Kasumi-1 (cell line): Measurements from ENCODE around the gene SYNJ2.

Source experiments
- DNase-seq, 2 experiments: peaks; one replicate each; lab custom pipeline; 2025; lab: John Stamatoyannopoulos, UW

SYNJ2 gene

GRCh38 chr6:158014505-158015187, 33.0 kb downstream of the SYNJ2 start:
- DNase-seq, result no peak

DNA sequence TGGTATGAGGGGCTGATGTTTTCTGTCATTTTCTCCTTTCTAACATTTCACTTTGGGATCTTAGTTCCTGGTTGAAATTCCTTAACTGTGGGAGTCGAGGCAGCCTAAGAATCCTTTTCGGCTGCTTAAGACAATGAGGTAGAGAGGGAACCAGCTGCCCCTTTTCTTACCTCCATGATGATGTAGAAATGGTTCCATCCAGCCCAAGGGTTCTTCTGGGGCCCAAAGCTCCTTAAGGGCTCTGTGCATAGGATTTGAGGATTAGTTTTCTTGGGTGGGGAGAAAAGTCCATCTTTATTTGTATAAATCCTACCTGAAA, 33.5 kb downstream of the SYNJ2 start:
- DNase-seq, result no peak

DNA sequence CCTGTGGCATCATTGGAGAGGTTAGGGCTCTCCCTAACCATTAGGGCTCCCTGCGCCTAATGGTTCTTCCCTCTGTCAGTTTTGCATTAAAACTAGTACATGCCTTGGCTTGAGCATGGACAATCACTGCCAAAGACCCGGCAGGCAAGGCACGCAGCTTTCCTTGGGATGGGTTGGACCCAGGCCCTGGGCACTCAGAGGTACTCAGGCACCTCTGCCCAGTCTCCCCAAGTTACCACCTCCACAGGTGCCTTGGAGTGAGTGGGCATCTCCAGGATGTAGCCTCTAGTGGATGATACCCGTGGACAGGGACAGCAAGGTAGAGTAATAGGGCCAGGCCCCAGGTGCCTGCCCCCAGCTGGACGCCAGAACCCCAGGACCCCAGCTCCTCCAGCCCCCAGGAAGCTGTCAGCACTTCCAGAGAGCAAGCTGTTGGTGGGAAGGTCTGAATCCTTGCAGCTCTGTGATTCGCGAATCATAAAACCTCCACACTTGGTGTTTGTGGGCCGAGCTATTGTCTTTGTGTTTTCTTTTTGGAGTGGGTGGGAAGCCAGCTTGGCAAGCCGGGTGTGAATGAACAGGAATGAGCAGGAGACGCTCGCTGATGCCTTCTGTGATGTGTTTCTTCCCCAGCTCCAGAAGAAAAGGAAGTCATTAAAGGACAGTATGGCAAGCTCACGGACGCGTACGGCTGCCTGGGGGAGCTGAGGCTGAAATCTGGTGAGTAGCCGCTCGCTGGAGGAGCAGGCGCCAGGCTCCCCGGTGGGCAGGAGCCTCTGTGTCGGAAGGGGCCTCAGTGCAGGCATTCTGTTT, 35.1 kb downstream of the SYNJ2 start:
- no peak for DNase-seq

DNA sequence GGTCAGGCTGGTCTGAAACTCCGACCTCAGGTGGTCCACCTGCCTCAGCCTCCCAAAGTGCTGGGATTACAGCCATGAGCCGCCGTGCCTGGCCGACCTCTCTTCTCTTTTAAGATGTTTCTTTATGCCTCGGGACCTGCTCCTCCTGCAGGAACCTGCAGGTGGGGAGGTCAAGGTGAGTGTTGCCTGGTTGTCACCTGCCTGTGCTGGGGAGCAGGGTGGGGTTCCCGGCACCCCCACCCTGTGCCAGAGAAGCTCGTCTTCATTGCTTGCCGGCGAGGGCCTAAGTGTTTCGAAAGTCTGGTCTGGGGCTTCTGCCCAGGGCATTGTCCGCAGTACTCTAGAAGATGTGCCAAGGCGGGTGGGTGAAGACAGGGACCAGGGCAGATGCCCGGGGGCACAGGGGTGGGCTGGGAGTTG, 36.0 kb downstream of the SYNJ2 start:
- no peak for DNase-seq

GRCh38 chr6:158018041-158018771, 36.5 kb downstream of the SYNJ2 start:
- no peak for DNase-seq

DNA sequence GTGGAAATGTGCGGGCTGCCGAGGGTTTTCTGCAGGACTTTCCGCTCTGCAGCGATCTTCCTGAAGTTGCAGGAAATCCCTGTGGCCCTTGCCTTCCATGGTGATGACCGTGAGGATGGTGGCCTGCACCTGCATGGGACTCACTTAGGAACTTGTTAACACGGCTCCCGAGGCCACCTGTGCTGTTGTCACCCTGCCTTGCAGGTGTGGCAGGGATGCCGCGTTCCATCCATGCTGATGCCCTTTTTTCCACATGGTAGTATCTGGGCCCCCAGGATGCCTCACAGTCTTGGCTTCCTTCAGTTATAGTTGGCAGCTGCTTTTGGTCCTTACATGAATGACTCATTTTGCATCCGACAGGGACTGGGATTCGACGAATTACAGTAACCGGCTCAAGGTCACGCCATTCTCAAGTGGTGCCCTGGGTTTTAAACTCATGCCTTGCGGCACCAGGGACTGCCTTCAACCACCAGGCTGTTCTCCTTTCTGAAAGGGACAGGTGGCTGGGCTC, 37.2 kb downstream of the SYNJ2 start:
- no peak for DNase-seq

GRCh38 chr6:158019416-158019815, 37.8 kb downstream of the SYNJ2 start:
- no peak for DNase-seq

DNA sequence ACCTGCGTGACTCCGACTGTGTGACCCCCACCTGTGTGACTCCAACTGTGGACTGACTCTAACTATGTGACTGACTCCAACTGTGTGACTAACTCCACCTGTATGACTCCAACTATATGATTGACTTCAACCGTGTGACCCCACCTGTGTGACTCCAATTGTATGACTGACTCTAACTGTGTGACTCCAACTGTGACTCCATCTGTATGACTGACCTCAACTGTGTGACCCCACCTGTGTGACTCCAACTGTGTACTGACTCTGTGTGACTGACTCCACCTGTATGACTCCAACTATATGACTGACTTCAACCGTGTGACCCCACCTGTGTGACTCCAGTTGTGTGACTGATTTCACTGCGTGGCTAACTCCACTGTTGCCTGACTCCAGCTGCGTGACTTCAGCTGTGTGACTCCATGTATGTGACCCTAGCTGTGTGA, 38.6 kb downstream of the SYNJ2 start:
- DNase-seq, result no peak

GRCh38 chr6:158020811-158021210, 39.1 kb downstream of the SYNJ2 start:
- no peak for DNase-seq

GRCh38 chr6:158021376-158021775, 39.7 kb downstream of the SYNJ2 start:
- DNase-seq, result no peak

DNA sequence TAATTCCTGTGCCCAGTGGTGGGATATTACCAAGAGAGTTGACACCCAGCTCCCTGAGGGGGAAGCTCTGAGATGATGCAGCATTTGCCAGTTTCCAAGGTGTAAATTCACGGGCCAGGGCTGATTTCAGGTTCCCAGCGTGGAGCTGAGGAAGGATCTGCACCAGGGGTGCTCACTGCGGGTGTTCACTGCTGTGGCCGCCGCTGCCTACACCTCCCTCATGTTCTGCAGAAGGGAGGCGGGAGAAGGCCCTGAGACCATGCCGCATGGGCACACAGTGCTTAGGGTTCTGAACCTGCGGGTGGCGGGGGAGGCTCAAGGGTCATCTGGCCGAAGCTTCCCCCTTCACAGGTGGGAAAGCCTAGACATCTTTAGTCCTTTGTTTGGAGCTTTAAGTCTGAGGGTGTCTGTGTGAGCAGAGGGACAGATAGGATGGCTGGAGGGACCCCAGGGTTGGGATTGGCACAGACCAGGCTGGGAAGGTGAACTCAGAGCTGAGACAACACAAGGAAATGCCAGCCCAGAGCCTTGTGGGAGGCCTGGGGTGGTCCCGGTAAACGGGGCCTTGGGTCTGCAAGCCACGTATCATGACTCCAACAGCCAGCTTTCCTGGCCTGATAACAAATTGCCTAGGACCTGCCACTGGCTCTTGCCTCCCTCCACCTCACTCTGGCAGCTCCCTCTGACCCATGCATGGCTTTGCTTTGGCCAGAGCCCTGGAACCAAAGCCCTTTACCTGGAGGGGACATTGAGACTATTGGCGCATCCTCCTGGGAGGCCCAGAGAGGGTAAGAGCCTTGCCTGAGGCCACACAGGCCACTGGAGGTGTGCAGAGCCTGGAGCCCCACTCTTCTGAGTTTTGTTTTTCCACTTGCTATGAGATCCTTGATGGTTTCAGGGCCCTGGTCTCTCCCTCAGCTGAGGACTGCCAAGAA, 40.4 kb downstream of the SYNJ2 start:
- no peak for DNase-seq

DNA sequence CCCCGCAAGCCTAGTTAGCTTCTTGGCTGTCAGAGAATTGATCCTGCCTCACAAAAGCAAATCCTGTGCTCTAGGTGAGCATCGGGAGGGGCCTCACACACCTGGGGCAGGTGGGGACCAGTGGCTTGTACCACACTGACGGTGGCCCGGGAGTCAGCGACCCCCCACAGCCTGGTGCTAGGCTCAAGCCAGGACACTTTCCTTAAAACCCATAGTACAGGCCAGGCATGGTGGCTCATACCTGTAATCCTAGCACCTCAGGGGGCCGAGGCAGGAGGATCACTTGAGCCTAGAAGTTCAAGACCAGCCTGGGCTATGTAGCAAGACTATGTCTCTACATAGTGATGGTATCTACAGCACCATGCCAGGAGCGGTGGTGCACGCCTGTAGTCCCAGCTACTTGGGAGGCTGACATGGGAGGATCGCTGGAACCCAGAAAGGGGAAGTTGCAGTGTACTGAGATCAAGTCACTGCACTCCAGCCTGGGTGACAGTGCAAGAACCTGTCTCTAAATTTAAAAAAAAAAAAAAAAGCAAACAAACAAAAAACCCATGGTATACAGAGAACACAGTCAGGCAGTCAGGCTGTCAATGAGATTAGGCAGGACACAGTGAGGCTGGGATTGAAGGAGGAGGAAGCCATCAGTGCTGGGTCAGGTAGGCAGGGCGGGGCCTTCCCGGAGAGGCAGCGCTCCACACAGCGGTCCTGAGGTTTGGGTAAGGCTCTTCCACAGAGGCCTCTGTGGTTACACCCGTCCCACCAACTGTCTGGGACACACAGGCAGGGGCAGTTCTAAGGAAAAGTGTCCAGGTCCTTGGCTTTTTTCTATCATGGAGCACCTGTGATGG, 41.3 kb downstream of the SYNJ2 start:
- DNase-seq, result no peak

GRCh38 chr6:158023597-158023939, 41.9 kb downstream of the SYNJ2 start:
- DNase-seq, result no peak

- no peak for DNase-seq
These were observed 43.1 kb downstream of the SYNJ2 start for GRCh38 chr6:158024566-158025297.

DNA sequence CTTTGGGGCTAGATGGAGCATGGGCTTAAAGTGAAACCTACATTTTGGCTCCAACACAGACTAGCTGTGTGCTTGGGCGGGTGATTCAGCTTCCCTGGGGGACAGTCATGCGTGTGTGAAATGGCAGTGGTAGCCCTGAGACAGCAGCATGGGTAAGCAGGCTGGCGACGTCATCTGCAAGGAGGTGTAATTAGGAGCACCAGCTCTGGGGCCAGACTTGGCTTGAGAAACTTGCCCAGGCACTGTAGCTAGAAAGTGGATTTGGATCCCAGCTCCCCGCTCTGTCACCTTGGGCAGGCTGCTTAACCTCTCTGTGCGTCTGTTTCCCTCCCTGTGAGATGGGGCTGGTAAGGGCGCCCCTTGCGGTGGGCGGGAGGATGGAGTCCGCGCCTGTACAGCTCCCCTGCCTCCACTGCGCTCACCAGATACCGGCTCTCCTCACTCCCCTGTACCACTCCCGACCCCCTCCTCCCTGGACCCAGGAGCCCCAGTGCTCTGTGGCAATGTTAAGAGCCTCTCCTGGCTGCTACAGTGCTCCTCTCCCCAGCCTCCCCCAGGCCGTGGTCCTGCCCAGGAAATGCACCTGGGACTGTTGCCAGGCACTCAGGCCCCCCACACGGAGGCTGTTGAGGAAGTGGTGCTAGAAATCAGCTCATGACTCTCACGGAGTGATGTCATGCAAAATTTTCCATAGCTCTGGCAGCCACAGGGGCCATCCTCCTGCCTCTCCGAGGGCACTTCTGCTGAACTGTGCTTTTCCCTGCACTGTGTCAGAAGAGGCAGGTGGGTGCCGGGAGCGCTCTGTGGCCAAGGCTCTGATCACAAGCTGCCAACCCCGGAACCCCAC, 44.6 kb downstream of the SYNJ2 start:
- peak; percentile 98 to 99 for DNase-seq

DNA sequence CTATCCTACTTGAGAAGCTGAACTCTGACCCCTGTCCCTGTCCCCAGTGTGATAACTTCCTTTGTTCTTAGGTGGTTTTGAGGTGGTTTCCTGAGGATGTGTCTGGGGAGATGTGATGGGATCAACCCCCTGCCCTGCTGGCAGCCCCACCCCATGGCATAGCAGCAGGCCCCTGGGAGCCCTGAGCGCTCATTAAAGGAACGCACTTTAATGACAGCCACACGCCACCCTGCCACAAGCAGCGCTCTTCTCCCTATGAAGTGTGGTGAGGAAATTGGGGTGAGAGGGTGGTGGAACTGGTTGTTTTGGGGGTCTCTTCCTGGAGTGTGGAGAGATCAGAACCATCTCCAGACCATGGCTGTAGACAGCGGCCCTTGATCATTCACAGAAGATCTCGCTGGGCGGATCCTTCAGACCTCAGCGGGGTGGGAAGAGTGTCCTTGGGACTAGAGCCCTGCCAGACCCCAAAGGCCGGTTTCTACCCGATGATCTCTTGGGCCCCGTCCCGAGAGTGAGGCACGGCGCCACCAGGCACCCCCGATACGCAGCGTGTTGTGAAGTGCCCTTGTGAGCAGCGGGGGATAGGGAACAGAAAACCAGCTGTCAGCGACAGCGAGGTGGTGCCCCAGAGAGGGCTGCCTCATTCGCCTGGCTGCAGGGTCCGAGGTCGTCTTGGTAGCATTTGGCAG, 45.4 kb downstream of the SYNJ2 start:
- peak; percentile 98 to 99 for DNase-seq

DNA sequence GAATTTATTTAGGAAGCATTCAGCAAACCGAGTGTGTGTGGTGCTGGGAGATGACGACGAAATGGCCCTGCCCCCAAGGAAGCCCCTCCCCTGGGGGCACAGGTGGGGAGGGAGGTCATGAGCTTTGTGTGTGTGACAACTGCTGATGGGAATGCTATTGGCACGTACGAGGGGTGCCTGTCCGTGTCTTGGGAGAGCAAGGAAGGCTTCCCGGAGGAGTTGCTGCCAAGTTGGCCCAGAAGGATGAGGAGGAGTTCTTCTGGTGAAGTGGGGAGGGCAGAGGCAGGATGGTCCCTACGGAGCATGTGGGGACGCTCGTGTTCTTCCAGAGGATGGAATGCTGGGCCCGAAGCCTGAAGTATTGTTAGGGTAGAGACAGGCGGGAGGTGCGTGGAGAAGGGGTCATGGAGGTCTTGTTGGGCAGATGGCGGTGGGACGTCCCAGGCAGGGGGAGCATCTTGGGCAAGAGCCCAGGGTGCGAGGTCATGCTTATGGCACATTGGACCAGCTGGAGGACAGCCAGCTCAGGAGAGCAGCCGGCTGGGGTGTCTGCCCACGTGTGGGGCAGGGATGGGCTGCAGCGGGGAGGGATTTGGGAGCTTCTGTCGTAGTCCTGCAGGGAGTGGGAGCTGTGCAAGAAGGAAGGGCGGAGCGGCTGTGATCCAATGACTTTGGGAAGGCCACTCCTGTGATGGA, 46.1 kb downstream of the SYNJ2 start:
- DNase-seq, result no peak

DNA sequence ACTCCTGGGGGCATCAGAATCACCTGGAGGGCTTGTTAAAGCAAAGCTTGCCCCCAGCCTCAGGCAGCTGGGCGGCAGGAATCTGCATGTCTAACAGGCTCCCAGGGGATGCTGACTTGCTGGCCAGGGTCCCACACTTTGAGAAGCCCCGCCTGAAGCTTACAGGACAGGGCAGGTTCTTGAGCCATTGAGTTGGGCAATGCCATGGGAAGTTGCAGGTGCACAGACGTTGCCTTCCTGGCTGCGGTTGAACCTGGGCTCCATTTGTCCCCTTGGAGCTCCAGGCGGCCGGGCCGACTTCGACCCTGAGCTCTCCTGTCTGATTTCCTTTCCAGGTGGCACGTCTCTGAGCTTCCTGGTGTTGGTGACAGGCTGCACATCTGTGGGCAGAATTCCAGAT, 46.8 kb downstream of the SYNJ2 start:
- DNase-seq, result no peak
